Measurements from ENCODE around the gene THPO.

Gene THPO

GRCh38 chr3:184361932-184362667 is 15.9 kb downstream of the THPO start:
- peak; percentile 54 to 79 for DNase-seq

GRCh38 chr3:184361532-184361931 is 16.5 kb downstream of the THPO start, which contains the start of the genes CLCN2 and POLR2H:
Gene CLCN2 (minus strand): TSS chr3:184361605. CDS start chr3:184361479, 126 bp downstream.
Gene POLR2H (plus strand): TSS chr3:184361710. CDS start chr3:184363493, 1,783 bp downstream.
- DNase-seq = peak in 1 of 2 experiments; percentile 87

- no peak for DNase-seq
Observed at GRCh38 chr3:184360929-184361531, 17.0 kb downstream of the THPO start.

- no peak for DNase-seq
Observed at GRCh38 chr3:184360070-184360928, 17.7 kb downstream of the THPO start.

- DNase-seq = no peak
Observed at GRCh38 chr3:184359610-184360009, 18.4 kb downstream of the THPO start.

- no peak for DNase-seq
Observed at GRCh38 chr3:184358921-184359350, 19.1 kb downstream of the THPO start.

- no peak for DNase-seq
Observed at GRCh38 chr3:184358124-184358767, 19.8 kb downstream of the THPO start.

GRCh38 chr3:184357248-184358123 is 20.5 kb downstream of the THPO start:
- no peak for DNase-seq

GRCh38 chr3:184355261-184356040 is 22.6 kb downstream of the THPO start:
- DNase-seq = no peak

GRCh38 chr3:184354754-184355153 is 23.3 kb downstream of the THPO start:
- no peak for DNase-seq

- peak in 1 of 2 experiments; percentile 23 for DNase-seq
Observed at GRCh38 chr3:184354121-184354728, 23.8 kb downstream of the THPO start.

- DNase-seq = no peak
Observed at GRCh38 chr3:184353546-184353941, 24.5 kb downstream of the THPO start.

- DNase-seq = no peak
Observed at GRCh38 chr3:184352897-184353545, 25.0 kb downstream of the THPO start.

- DNase-seq = no peak
Observed at GRCh38 chr3:184352149-184352785, 25.7 kb downstream of the THPO start.

- DNase-seq = no peak
Observed at GRCh38 chr3:184351511-184352148, 26.4 kb downstream of the THPO start.

GRCh38 chr3:184350618-184351017 is 27.4 kb downstream of the THPO start:
- no peak for DNase-seq

GRCh38 chr3:184349563-184350470 is 28.2 kb downstream of the THPO start:
- DNase-seq = no peak

GRCh38 chr3:184348057-184348382 is 30.0 kb downstream of the THPO start:
- no peak for DNase-seq
